Endothelial cell of umbilical vein (primary cell): ENCODE results near the gene HEATR3. TPM values are rescaled to one million over a fixed set of nuclear protein-coding genes. Genes with fewer than 3 reads are reported as not detected.

Source experiments
- BruUV-seq: library from RNA; stranded (reverse); fragments of 400-500 nt; replicated peaks from 2 replicates; lab custom pipeline; 2021; lab: Mats Ljungman, UMichigan
- CTCF ChIA-PET: fragments of 300-600, 350-600 bp; sonication (Branson Sonifier 250); formaldehyde crosslinking; loops from one replicate; lab custom pipeline; 2021; ENCODE audit warnings: antibody characterized with exemption, inconsistent platforms; lab: Charles Lee
- POLR2A ChIA-PET: fragments of 300-600, 350-600 bp; sonication (Branson Sonifier 250); formaldehyde crosslinking; loops from one replicate; lab custom pipeline; 2021; ENCODE audit warnings: antibody characterized with exemption, inconsistent platforms; lab: Charles Lee
- DNase-seq: peaks from one replicate; pipeline ENCODE4 v3.0.0-alpha.2; 2011; ENCODE audit warnings: low read depth, low spot score
- FAIRE-seq: peaks from 2 replicates; lab custom pipeline; 2011; peaks lifted over from hg19 to GRCh38; lab: Jason Lieb, UNC
- H2AFZ ChIP-seq: 2 replicates; pipeline ENCODE4 v1.6.0; 2012; ENCODE audit warnings: low read depth, low read length, control low read depth, inconsistent platforms
- H3K27ac ChIP-seq: 2 replicates; pipeline ENCODE4 v1.5.1; 2011; ENCODE audit warnings: low read depth, mild to moderate bottlenecking, control low read depth, low read length, moderate library complexity; ENCODE audit not compliant: insufficient read depth
- H3K27me3 ChIP-seq, 2 experiments: 2 replicates each; pipeline versions ENCODE4 v1.6.0 to v1.6.1; 2011; ENCODE audit warnings: low read length in 2 of 2, mixed read lengths in 1 of 2; ENCODE audit not compliant: control insufficient read depth in 2 of 2, insufficient read depth in 2 of 2
- H3K36me3 ChIP-seq, 2 experiments: 2 replicates in 1 of 2; 3 replicates in 1 of 2; pipeline ENCODE4 v1.5.1; 2011; ENCODE audit warnings: low read length in 2 of 2, mild to moderate bottlenecking in 1 of 2, moderate library complexity in 1 of 2; ENCODE audit not compliant: control insufficient read depth in 2 of 2, insufficient read depth in 2 of 2; ENCODE audit errors: extremely low read depth in 1 of 2
- H3K4me1 ChIP-seq: 3 replicates; pipeline ENCODE4 v1.5.1; 2011; ENCODE audit warnings: mild to moderate bottlenecking, low read length; ENCODE audit not compliant: control insufficient read depth, insufficient read depth; ENCODE audit errors: extremely low read depth
- H3K4me2 ChIP-seq: 2 replicates; pipeline ENCODE4 v1.6.1; 2011; ENCODE audit warnings: low read length, control low read depth, mixed read lengths; ENCODE audit not compliant: insufficient read depth
- H3K4me3 ChIP-seq, 3 experiments: fragments of 200-600 bp in 1 of 3; sonication (generic), shearing (Covaris generic) in 1 of 3; replicated peaks in 1 of 3; 2 replicates each; pipeline ENCODE4 v1.5.1; 2011 to 2016; ENCODE audit warnings: control low read depth in 3 of 3, low read length in 3 of 3, mild to moderate bottlenecking in 2 of 3, inconsistent platforms in 1 of 3, low read depth in 1 of 3, moderate library complexity in 1 of 3; ENCODE audit not compliant: insufficient read depth in 1 of 3
- H3K79me2 ChIP-seq: 2 replicates; pipeline ENCODE4 v1.6.0; 2012; ENCODE audit warnings: low read length, inconsistent platforms; ENCODE audit not compliant: control insufficient read depth, insufficient read depth
- H3K9ac ChIP-seq: replicated peaks from 2 replicates; pipeline ENCODE3; 2011; ENCODE audit warnings: low read length, control low read depth; ENCODE audit not compliant: insufficient read depth; ENCODE audit errors: extremely low read depth
- H3K9me1 ChIP-seq: replicated peaks from 3 replicates; pipeline ENCODE4 v1.6.0; 2011; ENCODE audit warnings: mild to moderate bottlenecking, low read length; ENCODE audit not compliant: control insufficient read depth, insufficient read depth; ENCODE audit errors: extremely low read depth
- H3K9me3 ChIP-seq: replicated peaks from 2 replicates; pipeline ENCODE4 v1.5.1; 2012; ENCODE audit warnings: low read length, inconsistent platforms; ENCODE audit not compliant: control insufficient read depth, insufficient read depth
- H4K20me1 ChIP-seq: replicated peaks from 2 replicates; pipeline ENCODE3; 2011; ENCODE audit warnings: mild to moderate bottlenecking, low read length; ENCODE audit not compliant: control insufficient read depth, insufficient read depth; ENCODE audit errors: extremely low read depth
- CTCF ChIP-seq, 2 donors: IDR thresholded peaks; 1 replicate in 1 of 2; 2 replicates in 1 of 2; pipeline ENCODE4 v1.5.1; 2011; ENCODE audit warnings: low read length in 2 of 2, mild to moderate bottlenecking in 2 of 2, moderate library complexity in 2 of 2, control low read depth in 1 of 2, inconsistent platforms in 1 of 2, low read depth in 1 of 2; ENCODE audit not compliant: insufficient read depth in 1 of 2; ENCODE audit errors: extremely low read depth in 1 of 2
- EZH2 ChIP-seq: IDR thresholded peaks from 2 replicates; pipeline ENCODE4 v1.6.1; 2012; ENCODE audit warnings: borderline replicate concordance, low read depth, mild to moderate bottlenecking, moderate library complexity, low read length, inconsistent platforms; ENCODE audit not compliant: severe bottlenecking
- FOS ChIP-seq: IDR thresholded peaks from 2 replicates; pipeline ENCODE4 v1.6.1; 2011; ENCODE audit warnings: mild to moderate bottlenecking, low read length, moderate library complexity, borderline replicate concordance; ENCODE audit not compliant: insufficient read depth
- JUN ChIP-seq: IDR thresholded peaks from 2 replicates; pipeline ENCODE4 v1.6.1; 2011; ENCODE audit warnings: borderline replicate concordance, low read depth; ENCODE audit not compliant: insufficient read length, insufficient read depth
- MYC ChIP-seq: IDR thresholded peaks from one replicate; pipeline ENCODE4 v1.6.1; 2011; ENCODE audit warnings: mild to moderate bottlenecking, low read depth, low read length
- POLR2A ChIP-seq: IDR thresholded peaks from 2 replicates; pipeline ENCODE4 v1.6.1; 2012; ENCODE audit warnings: low read depth, mild to moderate bottlenecking, control low read depth, low read length
- POLR2AphosphoS5 ChIP-seq: IDR thresholded peaks from 2 replicates; pipeline ENCODE4 v1.6.1; 2012; ENCODE audit warnings: low read depth, mild to moderate bottlenecking, control low read depth, low read length, moderate library complexity; ENCODE audit not compliant: insufficient read depth
- dilution Hi-C: fragments of 300-500 bp; cut with MboI; formaldehyde crosslinking; loops from one replicate; pipeline ENCODE4 v1.15.0; 2019; ENCODE audit warnings: low sequenced_read_pairs; ENCODE audit not compliant: extremely low pct_ligation_motif_present
- intact Hi-C: fragments of 100-400 bp; cut with micrococcal nuclease; formaldehyde crosslinking; loops from one replicate; pipeline ENCODE4 v1.10.0; 2022
- polyA plus RNA-seq, 4 experiments: library from polyadenylated mRNA; depleted of rRNA in 3 of 4; stranded (reverse) in 3 of 4; unstranded in 1 of 4; fragments of >200 nt; gene quantifications; 2 replicates each; pipeline versions ENCODE4 v1.2.1 to v1.2.3, GENCODE V29; 2011 to 2012; ENCODE audit warnings: missing spikeins in 1 of 4
- total RNA-seq: library from RNA; stranded (reverse); gene quantifications from 2 replicates; pipeline ENCODE4 v1.2.3, GENCODE V29; 2021
- TF ChIP-seq, protein P1 (sequence below): IDR thresholded peaks from 2 replicates; pipeline ENCODE4 v1.6.1; 2011; ENCODE audit not compliant: insufficient read depth, insufficient read length

HEATR3 gene
- total and polyA plus RNA-seq, 2 donors (not counting 3 experiments of a cell fraction or from before 2014, with no cell fraction given) = 6.7 to 23.1 TPM

- FAIRE-seq (no peak), DNase-seq (no peak)
- Histone ChIP-seq H3K4me2 (no peak overlapping the region), H3K9ac (no peak overlapping the region), H3K79me2 (no peaks in the 10 kb centered on the region), H3K36me3 (no peaks in the 10 kb centered on the region), H3K27me3 (no peaks in the 10 kb centered on the region), H3K9me1 (no peaks in the 10 kb centered on the region), H2AFZ (no peak overlapping the region), H4K20me1 (no peaks in the 10 kb centered on the region), H3K4me3 (no peak overlapping the region), H3K9me3 (no peaks in the 10 kb centered on the region), H3K27ac (no peak overlapping the region), H3K4me1 (no peaks in the 10 kb centered on the region)
- TF ChIP-seq FOS (no peak), POLR2AphosphoS5 (no peak), POLR2A (no peak), EZH2 (no peak), MYC (no peak), CTCF (IDR thresholded peaks at IDR 0.05; ENCODE audit: extremely low read depth in 1 of 2, insufficient read depth in 1 of 2, low read depth in 1 of 2, low read length in 2 of 2) (no peak), JUN (no peak)
- TF ChIP-seq, protein P1, sequence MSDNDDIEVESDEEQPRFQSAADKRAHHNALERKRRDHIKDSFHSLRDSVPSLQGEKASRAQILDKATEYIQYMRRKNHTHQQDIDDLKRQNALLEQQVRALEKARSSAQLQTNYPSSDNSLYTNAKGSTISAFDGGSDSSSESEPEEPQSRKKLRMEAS = no peak
- intact Hi-C loops (no loop called here), dilution Hi-C loops (no loop called here)
- BruUV-seq = no TSS peak
- ChIA-PET POLR2A (no interaction called here), CTCF (interaction anchor here (2.4 kb wide), 1 partner anchor 71 kb away, joined by 11 read pairs; no protein-coding TSS in a partner anchor)
These were observed 73.8 kb downstream of the HEATR3 start for GRCh38 chr16:50139580-50139979.
